GM23338 (cell line): ENCODE measurements around the gene MAN2A2. TPM values are rescaled to one million over a fixed set of nuclear protein-coding genes. Genes with fewer than 3 reads are reported as not detected.

Experiments
- ATAC-seq: fragments of 200-7000 bp; cut with Tn5 transposase; 3 replicates; pipeline ENCODE4 v1.9.1; 2020
- DNase-seq: peaks from one replicate; pipeline ENCODE4 v3.0.0-alpha.2; 2015; ENCODE audit warnings: low spot score
- H2AFZ ChIP-seq: fragments of 200-600 bp; sonication (generic); 2 replicates; pipeline ENCODE4 v1.8.0; 2016; ENCODE audit warnings: antibody characterized with exemption, mild to moderate bottlenecking, moderate library complexity
- H3F3A ChIP-seq: fragments of 200-600 bp; sonication (generic); replicated peaks from 2 replicates; pipeline ENCODE4 v1.8.0; 2017; ENCODE audit warnings: antibody characterized with exemption, mixed run types, low read depth
- H3K27ac ChIP-seq: fragments of 200-600 bp; sonication (generic); 2 replicates; pipeline ENCODE4 v1.6.1; 2016; ENCODE audit warnings: low read depth
- H3K27me3 ChIP-seq: fragments of 200-600 bp; sonication (generic); 2 replicates; pipeline ENCODE4 v1.8.0; 2016; ENCODE audit warnings: mild to moderate bottlenecking, mixed run types, moderate library complexity; ENCODE audit not compliant: insufficient read depth
- H3K36me3 ChIP-seq: fragments of 200-600 bp; sonication (generic); 2 replicates; pipeline ENCODE4 v1.8.0; 2016; ENCODE audit warnings: mild to moderate bottlenecking; ENCODE audit not compliant: insufficient read depth
- H3K4me1 ChIP-seq: fragments of 200-600 bp; sonication (generic); 2 replicates; pipeline ENCODE4 v1.8.0; 2016; ENCODE audit warnings: mild to moderate bottlenecking, moderate library complexity; ENCODE audit not compliant: insufficient read depth
- H3K4me2 ChIP-seq: fragments of 200-600 bp; sonication (generic); 2 replicates; pipeline ENCODE4 v1.7.1; 2017; ENCODE audit warnings: mixed run types
- H3K4me3 ChIP-seq: fragments of 200-600 bp; sonication (generic); 2 replicates; pipeline ENCODE4 v1.6.1; 2016; ENCODE audit warnings: mixed run types
- H3K79me2 ChIP-seq: fragments of 200-600 bp; sonication (generic); replicated peaks from 2 replicates; pipeline ENCODE4 v1.8.0; 2017; ENCODE audit warnings: mild to moderate bottlenecking; ENCODE audit not compliant: insufficient read depth
- H3K9me2 ChIP-seq: fragments of 200-600 bp; sonication (generic); 2 replicates; pipeline ENCODE4 v1.8.0; 2017; ENCODE audit not compliant: insufficient read depth
- H4K20me1 ChIP-seq: fragments of 200-600 bp; sonication (generic); replicated peaks from 2 replicates; pipeline ENCODE4 v1.8.0; 2017; ENCODE audit warnings: mild to moderate bottlenecking; ENCODE audit not compliant: insufficient read depth
- H3K27ac Mint-ChIP-seq: 2 replicates; pipeline ENCODE4 v1.8.0; 2020; ENCODE audit warnings: inconsistent platforms, mild to moderate bottlenecking, moderate library complexity, mixed read lengths
- H3K27me3 Mint-ChIP-seq: 3 replicates; pipeline ENCODE4 v1.8.0; 2022; ENCODE audit warnings: low read depth, mild to moderate bottlenecking, moderate library complexity, mixed read lengths, inconsistent platforms; ENCODE audit not compliant: insufficient read depth, poor library complexity
- H3K36me3 Mint-ChIP-seq: 3 replicates; pipeline ENCODE4 v1.8.0; 2021; ENCODE audit warnings: low read depth, mild to moderate bottlenecking, inconsistent platforms, moderate library complexity, mixed read lengths
- H3K4me1 Mint-ChIP-seq: 3 replicates; pipeline ENCODE4 v1.8.0; 2020; ENCODE audit warnings: mild to moderate bottlenecking, inconsistent platforms, mixed read lengths
- H3K4me3 Mint-ChIP-seq: 3 replicates; pipeline ENCODE4 v1.8.0; 2021; ENCODE audit warnings: moderate library complexity, mild to moderate bottlenecking, inconsistent platforms, mixed read lengths
- H3K9me3 Mint-ChIP-seq: 3 replicates; pipeline ENCODE4 v1.8.0; 2020; ENCODE audit warnings: moderate library complexity, mild to moderate bottlenecking, inconsistent platforms, mixed read lengths
- POLR2AphosphoS5 ChIP-seq: IDR thresholded peaks from 2 replicates; pipeline ENCODE4 v1.6.1; 2016; ENCODE audit warnings: antibody characterized with exemption, low read depth
- STAT1 ChIP-seq: IDR thresholded peaks from one replicate; pipeline ENCODE4 v1.6.1; 2016; ENCODE audit warnings: antibody characterized with exemption; ENCODE audit not compliant: unreplicated experiment
- polyA plus RNA-seq: library from polyadenylated mRNA; unstranded; fragments of >200 nt; fragmentation: Nextera tagmentation; extraction: Ambion mirVana; gene quantifications from 2 replicates; pipeline ENCODE4 v1.2.1, GENCODE V29; 2016
- total RNA-seq: library from RNA; depleted of rRNA; stranded (reverse); fragments of >200 nt; shearing (Covaris generic); gene quantifications from 2 replicates; pipeline ENCODE4 v1.2.3, GENCODE V29; 2014
- TF ChIP-seq, protein P1 (sequence below), 2 experiments: fragments of 200-600 bp in 1 of 2; sonication (generic) in 1 of 2; conservative IDR thresholded peaks; 2 replicates each; pipeline versions ENCODE4 v1.5.1 to v1.6.1; 2016 to 2017; ENCODE audit warnings: antibody characterized with exemption in 2 of 2, low read depth in 2 of 2, mild to moderate bottlenecking in 2 of 2, moderate library complexity in 1 of 2
- TF ChIP-seq, protein P2 (sequence below): fragments of 250-450 bp; sonication (Bioruptor Pico); IDR thresholded peaks from 2 replicates; pipeline ENCODE4 v1.5.0; 2020; ENCODE audit warnings: mild to moderate bottlenecking, moderate library complexity
- TF ChIP-seq, protein P3 (sequence below): IDR thresholded peaks from 2 replicates; pipeline ENCODE4 v1.6.1; 2016; ENCODE audit warnings: antibody characterized with exemption

MAN2A2 gene
- total and polyA plus RNA-seq, 2 experiments from 2014 or later, result 8.2 to 17.1 TPM

- no peak overlapping the region for H3K27ac ChIP-seq
- Mint-ChIP-seq H3K27ac (no peak overlapping the region), H3K9me3 (no peaks in the 10 kb centered on the region), H3K4me3 (peak overlapping the region; percentile 84; the same call in 2 of the 3 replicates), H3K4me1 (peaks cover 17% of the 10 kb centered on the region), H3K27me3 (peaks cover 16% of the 10 kb centered on the region), H3K36me3 (peaks cover 34% of the 10 kb centered on the region)
- H3K27me3 ChIP-seq, result peaks cover 10% of the 10 kb centered on the region; the same call in 1 of the 2 replicates
- DNase-seq, result no peak
- no peak overlapping the region for H2AFZ ChIP-seq
- TF ChIP-seq, protein P1, sequence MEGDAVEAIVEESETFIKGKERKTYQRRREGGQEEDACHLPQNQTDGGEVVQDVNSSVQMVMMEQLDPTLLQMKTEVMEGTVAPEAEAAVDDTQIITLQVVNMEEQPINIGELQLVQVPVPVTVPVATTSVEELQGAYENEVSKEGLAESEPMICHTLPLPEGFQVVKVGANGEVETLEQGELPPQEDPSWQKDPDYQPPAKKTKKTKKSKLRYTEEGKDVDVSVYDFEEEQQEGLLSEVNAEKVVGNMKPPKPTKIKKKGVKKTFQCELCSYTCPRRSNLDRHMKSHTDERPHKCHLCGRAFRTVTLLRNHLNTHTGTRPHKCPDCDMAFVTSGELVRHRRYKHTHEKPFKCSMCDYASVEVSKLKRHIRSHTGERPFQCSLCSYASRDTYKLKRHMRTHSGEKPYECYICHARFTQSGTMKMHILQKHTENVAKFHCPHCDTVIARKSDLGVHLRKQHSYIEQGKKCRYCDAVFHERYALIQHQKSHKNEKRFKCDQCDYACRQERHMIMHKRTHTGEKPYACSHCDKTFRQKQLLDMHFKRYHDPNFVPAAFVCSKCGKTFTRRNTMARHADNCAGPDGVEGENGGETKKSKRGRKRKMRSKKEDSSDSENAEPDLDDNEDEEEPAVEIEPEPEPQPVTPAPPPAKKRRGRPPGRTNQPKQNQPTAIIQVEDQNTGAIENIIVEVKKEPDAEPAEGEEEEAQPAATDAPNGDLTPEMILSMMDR (conservative IDR thresholded peaks at IDR 0.05; ENCODE audit: low read depth in 2 of 2), result no peak
- no peak for TF ChIP-seq POLR2AphosphoS5
- H3K4me1 ChIP-seq, result peaks cover 20% of the 10 kb centered on the region
- no peaks in the 10 kb centered on the region; the same call in 1 of the 2 replicates for H4K20me1 ChIP-seq
- ATAC-seq, result no peak
- 0 out of 2 replicates have a peak overlapping the region, but pooled peaks have one; percentile 100 for H3K4me2 ChIP-seq
- H3K79me2 ChIP-seq, result no peaks in the 10 kb centered on the region; the same call in 1 of the 2 replicates
- no peaks in the 10 kb centered on the region for H3K9me2 ChIP-seq
- peak overlapping the region; percentile 90; the same call in 1 of the 2 replicates for H3K4me3 ChIP-seq
- peaks cover 14% of the 10 kb centered on the region for H3K36me3 ChIP-seq
- H3F3A ChIP-seq, result peaks cover 6% of the 10 kb centered on the region; the same call in 1 of the 2 replicates
These were observed 33.7 kb downstream of the MAN2A2 start for GRCh38 chr15:90936823-90937222.

DNA sequence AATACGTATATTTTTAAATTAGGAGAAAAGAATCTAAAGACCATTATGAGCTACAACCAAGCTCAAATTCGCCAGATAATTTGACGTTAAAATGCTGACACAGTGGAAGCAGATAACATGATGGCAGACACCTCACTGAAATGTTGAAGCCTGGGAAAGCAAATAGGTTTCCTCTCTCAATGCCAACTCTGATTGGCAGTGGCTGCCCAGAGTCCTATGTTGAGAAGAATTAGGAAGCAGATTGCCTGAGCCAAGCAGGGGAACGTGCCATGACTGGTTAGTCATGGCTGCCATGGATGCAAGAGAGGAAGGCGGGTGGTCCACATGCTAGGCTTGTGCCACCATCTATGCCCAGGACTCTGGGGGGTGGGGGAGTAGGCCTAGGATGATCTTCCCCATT is 35.2 kb downstream of the MAN2A2 start:
- Histone ChIP-seq H3K4me2 (no peak overlapping the region), H3F3A (peaks cover 6% of the 10 kb centered on the region; the same call in 1 of the 2 replicates), H3K79me2 (no peaks in the 10 kb centered on the region; the same call in 1 of the 2 replicates), H3K4me3 (no peak overlapping the region), H4K20me1 (no peaks in the 10 kb centered on the region; the same call in 1 of the 2 replicates), H3K36me3 (peaks cover 14% of the 10 kb centered on the region), H3K27ac (no peak overlapping the region), H2AFZ (no peak overlapping the region), H3K27me3 (peaks cover 5% of the 10 kb centered on the region; the same call in 1 of the 2 replicates), H3K4me1 (peaks cover 15% of the 10 kb centered on the region; the same call in 1 of the 2 replicates), H3K9me2 (no peaks in the 10 kb centered on the region)
- H3K36me3 Mint-ChIP-seq, result peaks cover 48% of the 10 kb centered on the region
- H3K9me3 Mint-ChIP-seq, result no peaks in the 10 kb centered on the region
- no peak overlapping the region for H3K27ac Mint-ChIP-seq
- H3K4me3 Mint-ChIP-seq, result no peak overlapping the region
- peaks cover 15% of the 10 kb centered on the region for H3K4me1 Mint-ChIP-seq
- DNase-seq (no peak), ATAC-seq (no peak)
- peaks cover 10% of the 10 kb centered on the region for H3K27me3 Mint-ChIP-seq
- TF ChIP-seq POLR2AphosphoS5, result no peak
- no peak for TF ChIP-seq STAT1
- TF ChIP-seq, protein P2, sequence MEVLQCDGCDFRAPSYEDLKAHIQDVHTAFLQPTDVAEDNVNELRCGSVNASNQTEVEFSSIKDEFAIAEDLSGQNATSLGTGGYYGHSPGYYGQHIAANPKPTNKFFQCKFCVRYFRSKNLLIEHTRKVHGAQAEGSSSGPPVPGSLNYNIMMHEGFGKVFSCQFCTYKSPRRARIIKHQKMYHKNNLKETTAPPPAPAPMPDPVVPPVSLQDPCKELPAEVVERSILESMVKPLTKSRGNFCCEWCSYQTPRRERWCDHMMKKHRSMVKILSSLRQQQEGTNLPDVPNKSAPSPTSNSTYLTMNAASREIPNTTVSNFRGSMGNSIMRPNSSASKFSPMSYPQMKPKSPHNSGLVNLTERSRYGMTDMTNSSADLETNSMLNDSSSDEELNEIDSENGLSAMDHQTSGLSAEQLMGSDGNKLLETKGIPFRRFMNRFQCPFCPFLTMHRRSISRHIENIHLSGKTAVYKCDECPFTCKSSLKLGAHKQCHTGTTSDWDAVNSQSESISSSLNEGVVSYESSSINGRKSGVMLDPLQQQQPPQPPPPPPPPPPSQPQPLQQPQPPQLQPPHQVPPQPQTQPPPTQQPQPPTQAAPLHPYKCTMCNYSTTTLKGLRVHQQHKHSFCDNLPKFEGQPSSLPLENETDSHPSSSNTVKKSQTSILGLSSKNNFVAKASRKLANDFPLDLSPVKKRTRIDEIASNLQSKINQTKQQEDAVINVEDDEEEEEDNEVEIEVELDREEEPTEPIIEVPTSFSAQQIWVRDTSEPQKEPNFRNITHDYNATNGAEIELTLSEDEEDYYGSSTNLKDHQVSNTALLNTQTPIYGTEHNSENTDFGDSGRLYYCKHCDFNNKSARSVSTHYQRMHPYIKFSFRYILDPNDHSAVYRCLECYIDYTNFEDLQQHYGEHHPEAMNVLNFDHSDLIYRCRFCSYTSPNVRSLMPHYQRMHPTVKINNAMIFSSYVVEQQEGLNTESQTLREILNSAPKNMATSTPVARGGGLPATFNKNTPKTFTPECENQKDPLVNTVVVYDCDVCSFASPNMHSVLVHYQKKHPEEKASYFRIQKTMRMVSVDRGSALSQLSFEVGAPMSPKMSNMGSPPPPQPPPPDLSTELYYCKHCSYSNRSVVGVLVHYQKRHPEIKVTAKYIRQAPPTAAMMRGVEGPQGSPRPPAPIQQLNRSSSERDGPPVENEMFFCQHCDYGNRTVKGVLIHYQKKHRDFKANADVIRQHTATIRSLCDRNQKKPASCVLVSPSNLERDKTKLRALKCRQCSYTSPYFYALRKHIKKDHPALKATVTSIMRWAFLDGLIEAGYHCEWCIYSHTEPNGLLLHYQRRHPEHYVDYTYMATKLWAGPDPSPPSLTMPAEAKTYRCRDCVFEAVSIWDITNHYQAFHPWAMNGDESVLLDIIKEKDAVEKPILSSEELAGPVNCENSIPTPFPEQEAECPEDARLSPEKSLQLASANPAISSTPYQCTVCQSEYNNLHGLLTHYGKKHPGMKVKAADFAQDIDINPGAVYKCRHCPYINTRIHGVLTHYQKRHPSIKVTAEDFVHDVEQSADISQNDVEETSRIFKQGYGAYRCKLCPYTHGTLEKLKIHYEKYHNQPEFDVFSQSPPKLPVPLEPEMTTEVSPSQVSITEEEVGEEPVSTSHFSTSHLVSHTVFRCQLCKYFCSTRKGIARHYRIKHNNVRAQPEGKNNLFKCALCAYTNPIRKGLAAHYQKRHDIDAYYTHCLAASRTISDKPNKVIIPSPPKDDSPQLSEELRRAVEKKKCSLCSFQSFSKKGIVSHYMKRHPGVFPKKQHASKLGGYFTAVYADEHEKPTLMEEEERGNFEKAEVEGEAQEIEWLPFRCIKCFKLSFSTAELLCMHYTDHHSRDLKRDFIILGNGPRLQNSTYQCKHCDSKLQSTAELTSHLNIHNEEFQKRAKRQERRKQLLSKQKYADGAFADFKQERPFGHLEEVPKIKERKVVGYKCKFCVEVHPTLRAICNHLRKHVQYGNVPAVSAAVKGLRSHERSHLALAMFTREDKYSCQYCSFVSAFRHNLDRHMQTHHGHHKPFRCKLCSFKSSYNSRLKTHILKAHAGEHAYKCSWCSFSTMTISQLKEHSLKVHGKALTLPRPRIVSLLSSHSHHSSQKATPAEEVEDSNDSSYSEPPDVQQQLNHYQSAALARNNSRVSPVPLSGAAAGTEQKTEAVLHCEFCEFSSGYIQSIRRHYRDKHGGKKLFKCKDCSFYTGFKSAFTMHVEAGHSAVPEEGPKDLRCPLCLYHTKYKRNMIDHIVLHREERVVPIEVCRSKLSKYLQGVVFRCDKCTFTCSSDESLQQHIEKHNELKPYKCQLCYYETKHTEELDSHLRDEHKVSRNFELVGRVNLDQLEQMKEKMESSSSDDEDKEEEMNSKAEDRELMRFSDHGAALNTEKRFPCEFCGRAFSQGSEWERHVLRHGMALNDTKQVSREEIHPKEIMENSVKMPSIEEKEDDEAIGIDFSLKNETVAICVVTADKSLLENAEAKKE (CRISPR knock-in tag), result no peak
- TF ChIP-seq, protein P3, sequence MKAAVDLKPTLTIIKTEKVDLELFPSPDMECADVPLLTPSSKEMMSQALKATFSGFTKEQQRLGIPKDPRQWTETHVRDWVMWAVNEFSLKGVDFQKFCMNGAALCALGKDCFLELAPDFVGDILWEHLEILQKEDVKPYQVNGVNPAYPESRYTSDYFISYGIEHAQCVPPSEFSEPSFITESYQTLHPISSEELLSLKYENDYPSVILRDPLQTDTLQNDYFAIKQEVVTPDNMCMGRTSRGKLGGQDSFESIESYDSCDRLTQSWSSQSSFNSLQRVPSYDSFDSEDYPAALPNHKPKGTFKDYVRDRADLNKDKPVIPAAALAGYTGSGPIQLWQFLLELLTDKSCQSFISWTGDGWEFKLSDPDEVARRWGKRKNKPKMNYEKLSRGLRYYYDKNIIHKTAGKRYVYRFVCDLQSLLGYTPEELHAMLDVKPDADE, result no peak
